Activated CD8-positive, alpha-beta T cell treated with anti-CD3 and anti-CD28 coated beads, Interleukin-2, amount 10 ng/mL, durations not matched to agents 7 days and 5 days (primary cell): ENCODE measurements around the gene ZSWIM4. TPM values are rescaled to one million over a fixed set of nuclear protein-coding genes. Genes with fewer than 3 reads are reported as not detected.

Experiments used
- ATAC-seq: fragments of 150-1000 bp; cut with Tn5 transposase; one replicate; pipeline ENCODE4 v1.10.0; 2021; ENCODE audit warnings: moderate library complexity
- CTCF ChIA-PET: fragments of 350-600 bp; sonication (Branson Sonifier 250); formaldehyde crosslinking; loops from one replicate; lab custom pipeline; 2021; ENCODE audit warnings: antibody characterized with exemption; lab: Charles Lee
- POLR2A ChIA-PET: fragments of 350-600 bp; sonication (Branson Sonifier 250); formaldehyde crosslinking; loops from one replicate; lab custom pipeline; 2021; ENCODE audit warnings: antibody characterized with exemption; lab: Charles Lee
- DNase-seq: peaks from one replicate; pipeline ENCODE4 v3.0.0-alpha.2; 2020
- H3K27ac Mint-ChIP-seq: one replicate; pipeline ENCODE4 v1.8.0; 2021; ENCODE audit warnings: mild to moderate bottlenecking, mixed read lengths
- H3K27me3 Mint-ChIP-seq: one replicate; pipeline ENCODE4 v1.8.0; 2021; ENCODE audit warnings: low read depth, mixed read lengths
- H3K36me3 Mint-ChIP-seq: one replicate; pipeline ENCODE4 v1.8.0; 2021; ENCODE audit warnings: low read depth, mixed read lengths
- H3K4me1 Mint-ChIP-seq: one replicate; pipeline ENCODE4 v1.8.0; 2021; ENCODE audit warnings: low read depth, mixed read lengths
- H3K4me3 Mint-ChIP-seq: one replicate; pipeline ENCODE4 v1.8.0; 2021; ENCODE audit warnings: mild to moderate bottlenecking, mixed read lengths
- H3K9me3 Mint-ChIP-seq: one replicate; pipeline ENCODE4 v1.8.0; 2022; ENCODE audit warnings: mixed read lengths; ENCODE audit not compliant: insufficient read depth
- total RNA-seq, 2 experiments: library from RNA; stranded (reverse); gene quantifications; one replicate each; pipeline ENCODE4 v1.2.3, GENCODE V29; 2021

Gene ZSWIM4
- total RNA-seq, 2 experiments from 2014 or later = 8.4 to 9.5 TPM

GRCh38 chr19:13827656-13828055 is 32.4 kb downstream of the ZSWIM4 start:
- ATAC-seq (no peak), DNase-seq (no peak)
- Mint-ChIP-seq H3K36me3 (peaks cover 36% of the 10 kb centered on the region), H3K27ac (no peak overlapping the region), H3K4me3 (no peak overlapping the region), H3K4me1 (peaks cover 10% of the 10 kb centered on the region), H3K9me3 (no peaks in the 10 kb centered on the region), H3K27me3 (no peaks in the 10 kb centered on the region)
- POLR2A ChIA-PET = interaction anchor here (1.8 kb wide), 1 partner anchor 9 kb away, joined by 6 read pairs; no protein-coding TSS in a partner anchor
- CTCF ChIA-PET = no interaction called here

GRCh38 chr19:13830114-13830740 is 35.0 kb downstream of the ZSWIM4 start:
- Mint-ChIP-seq H3K36me3 (peaks cover 50% of the 10 kb centered on the region), H3K27ac (no peak overlapping the region), H3K4me3 (no peak overlapping the region), H3K9me3 (no peaks in the 10 kb centered on the region), H3K27me3 (no peaks in the 10 kb centered on the region), H3K4me1 (peaks cover 32% of the 10 kb centered on the region)
- no peak for DNase-seq
- ATAC-seq = no peak
- CTCF ChIA-PET = no interaction called here
- POLR2A ChIA-PET = interaction anchor here (0.5 kb wide), 1 partner anchor 186 kb away, joined by 3 read pairs; no protein-coding TSS in a partner anchor

- ChIA-PET POLR2A (no interaction called here), CTCF (no interaction called here)
- no peak overlapping the region for H3K27ac Mint-ChIP-seq
- DNase-seq = no peak
- H3K36me3 Mint-ChIP-seq = peaks cover 52% of the 10 kb centered on the region
- no peaks in the 10 kb centered on the region for H3K27me3 Mint-ChIP-seq
- no peak for ATAC-seq
- peaks cover 35% of the 10 kb centered on the region for H3K4me1 Mint-ChIP-seq
- no peak overlapping the region for H3K4me3 Mint-ChIP-seq
- H3K9me3 Mint-ChIP-seq = no peaks in the 10 kb centered on the region
These were observed 35.7 kb downstream of the ZSWIM4 start for GRCh38 chr19:13830741-13831536.

GRCh38 chr19:13831537-13832467 is 36.6 kb downstream of the ZSWIM4 start:
- Mint-ChIP-seq H3K4me3 (no peak overlapping the region), H3K27ac (no peak overlapping the region), H3K9me3 (no peaks in the 10 kb centered on the region), H3K4me1 (peaks cover 39% of the 10 kb centered on the region), H3K36me3 (peaks cover 55% of the 10 kb centered on the region), H3K27me3 (no peaks in the 10 kb centered on the region)
- ChIA-PET POLR2A (no interaction called here), CTCF (interaction anchor here (1.0 kb wide), 1 partner anchor 8 kb away, joined by 3 read pairs; no protein-coding TSS in a partner anchor)
- ATAC-seq (no peak), DNase-seq (no peak)

- H3K9me3 Mint-ChIP-seq = no peaks in the 10 kb centered on the region
- DNase-seq (peak; percentile 93), ATAC-seq (peak; percentile 64)
- H3K27ac Mint-ChIP-seq = peak overlapping the region; percentile 81
- ChIA-PET CTCF (interaction anchor here (1.2 to 5.6 kb wide), 3 partner anchors 10 to 59 kb away, joined by 3 to 54 read pairs (median 7); partner anchors contain the start of gene C19orf53), POLR2A (interaction anchor here (1.2 to 3.0 kb wide), 3 partner anchors 14 to 38 kb away, joined by 3 to 8 read pairs (median 4); partner anchors contain the start of gene ZSWIM4)
- H3K27me3 Mint-ChIP-seq = no peaks in the 10 kb centered on the region
- H3K4me1 Mint-ChIP-seq = peaks cover 51% of the 10 kb centered on the region
- peak overlapping the region; percentile 68 for H3K4me3 Mint-ChIP-seq
- H3K36me3 Mint-ChIP-seq = peaks cover 61% of the 10 kb centered on the region
These were observed 38.3 kb downstream of the ZSWIM4 start for GRCh38 chr19:13833330-13834243.

- H3K4me3 Mint-ChIP-seq = peak overlapping the region; percentile 68
- ChIA-PET CTCF (interaction anchor here (1.2 to 5.6 kb wide), 4 partner anchors 11 to 60 kb away, joined by 3 to 54 read pairs (median 6); partner anchors contain the start of gene C19orf53), POLR2A (interaction anchor here (1.2 to 3.0 kb wide), 3 partner anchors 13 to 39 kb away, joined by 3 to 8 read pairs (median 4); partner anchors contain the start of gene ZSWIM4)
- DNase-seq (no peak), ATAC-seq (no peak)
- H3K27ac Mint-ChIP-seq = peak overlapping the region; percentile 81
- H3K9me3 Mint-ChIP-seq = no peaks in the 10 kb centered on the region
- no peaks in the 10 kb centered on the region for H3K27me3 Mint-ChIP-seq
- peaks cover 69% of the 10 kb centered on the region for H3K36me3 Mint-ChIP-seq
- H3K4me1 Mint-ChIP-seq = peaks cover 57% of the 10 kb centered on the region
These were observed 39.2 kb downstream of the ZSWIM4 start for GRCh38 chr19:13834244-13835069.

- H3K27me3 Mint-ChIP-seq = no peaks in the 10 kb centered on the region
- ChIA-PET CTCF (interaction anchor here (0.7 to 5.6 kb wide), 10 partner anchors 11 to 52 kb away, joined by 3 to 54 read pairs (median 4); partner anchors contain the start of gene ZSWIM4), POLR2A (interaction anchor here (0.6 to 5.1 kb wide), 17 partner anchors 9 to 682 kb away, joined by 3 to 104 read pairs (median 6); partner anchors contain the start of genes ADGRE5, C19orf53, DNAJB1 and ZSWIM4)
- peaks cover 57% of the 10 kb centered on the region for H3K4me1 Mint-ChIP-seq
- H3K36me3 Mint-ChIP-seq = peaks cover 70% of the 10 kb centered on the region
- H3K4me3 Mint-ChIP-seq = peak overlapping the region; percentile 79
- ATAC-seq (no peak), DNase-seq (no peak)
- peak overlapping the region; percentile 92 for H3K27ac Mint-ChIP-seq
- H3K9me3 Mint-ChIP-seq = no peaks in the 10 kb centered on the region
These were observed 40.8 kb downstream of the ZSWIM4 start for GRCh38 chr19:13835791-13836723.

GRCh38 chr19:13838435-13839129 is 43.3 kb downstream of the ZSWIM4 start:
- Mint-ChIP-seq H3K4me3 (peak overlapping the region; percentile 89), H3K36me3 (peaks cover 65% of the 10 kb centered on the region), H3K4me1 (peaks cover 51% of the 10 kb centered on the region), H3K9me3 (no peaks in the 10 kb centered on the region), H3K27me3 (no peaks in the 10 kb centered on the region), H3K27ac (peak overlapping the region; percentile 92)
- ATAC-seq = no peak
- ChIA-PET CTCF (interaction anchor here (1.0 to 5.6 kb wide), 3 partner anchors 9 to 53 kb away, joined by 3 to 54 read pairs (median 20); no protein-coding TSS in a partner anchor), POLR2A (interaction anchor here (1.1 to 5.1 kb wide), 8 partner anchors 10 to 298 kb away, joined by 3 to 104 read pairs (median 10); partner anchors contain the start of genes ASF1B, C19orf53 and ZSWIM4)
- DNase-seq = no peak
